ENCODE measurements around the gene IDNK. TPM values are rescaled to one million over a fixed set of nuclear protein-coding genes. Genes with fewer than 3 reads are reported as not detected.

Gene IDNK
- total and polyA plus RNA-seq, 2 experiments from 2014 or later, result 10.5 to 11.1 TPM

DNA sequence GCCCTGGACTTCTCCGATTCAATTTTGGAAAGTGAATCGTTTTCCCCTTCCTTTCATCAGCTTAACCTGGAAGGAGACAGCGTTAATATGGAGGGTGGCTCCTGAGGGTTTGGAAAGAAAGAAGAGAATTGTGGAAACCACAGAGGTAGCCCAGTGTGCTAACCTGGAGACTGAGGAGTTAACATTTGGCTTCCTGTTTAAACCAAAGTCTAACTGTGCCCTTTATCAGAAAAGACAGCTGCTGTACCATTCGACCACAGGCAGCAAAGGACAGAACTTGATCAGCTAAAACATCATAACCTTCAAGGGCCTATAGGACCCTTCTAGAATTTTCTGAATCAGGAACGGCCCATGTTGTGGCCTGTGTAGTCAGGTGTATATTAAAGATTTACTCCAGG, 735 bp downstream of the IDNK start:
- no peaks in the 10 kb centered on the region for H3K27me3 ChIP-seq
- peak overlapping the region; percentile 98 for H3K27ac ChIP-seq
- peak; percentile 15 for DNase-seq (ENCODE audit: low spot score)
- peak overlapping the region; percentile 87 for H3K4me2 ChIP-seq
- peaks cover 17% of the 10 kb centered on the region for H3K4me1 ChIP-seq (ENCODE audit: insufficient read depth)
- no peaks in the 10 kb centered on the region for H3K36me3 ChIP-seq (replicated peaks; ENCODE audit: insufficient read depth, low read depth)
- TF ChIP-seq, protein P1, sequence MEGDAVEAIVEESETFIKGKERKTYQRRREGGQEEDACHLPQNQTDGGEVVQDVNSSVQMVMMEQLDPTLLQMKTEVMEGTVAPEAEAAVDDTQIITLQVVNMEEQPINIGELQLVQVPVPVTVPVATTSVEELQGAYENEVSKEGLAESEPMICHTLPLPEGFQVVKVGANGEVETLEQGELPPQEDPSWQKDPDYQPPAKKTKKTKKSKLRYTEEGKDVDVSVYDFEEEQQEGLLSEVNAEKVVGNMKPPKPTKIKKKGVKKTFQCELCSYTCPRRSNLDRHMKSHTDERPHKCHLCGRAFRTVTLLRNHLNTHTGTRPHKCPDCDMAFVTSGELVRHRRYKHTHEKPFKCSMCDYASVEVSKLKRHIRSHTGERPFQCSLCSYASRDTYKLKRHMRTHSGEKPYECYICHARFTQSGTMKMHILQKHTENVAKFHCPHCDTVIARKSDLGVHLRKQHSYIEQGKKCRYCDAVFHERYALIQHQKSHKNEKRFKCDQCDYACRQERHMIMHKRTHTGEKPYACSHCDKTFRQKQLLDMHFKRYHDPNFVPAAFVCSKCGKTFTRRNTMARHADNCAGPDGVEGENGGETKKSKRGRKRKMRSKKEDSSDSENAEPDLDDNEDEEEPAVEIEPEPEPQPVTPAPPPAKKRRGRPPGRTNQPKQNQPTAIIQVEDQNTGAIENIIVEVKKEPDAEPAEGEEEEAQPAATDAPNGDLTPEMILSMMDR (IDR thresholded peaks at IDR 0.05; ENCODE audit: poor library complexity), result no peak
- no peak for TF ChIP-seq EZH2phosphoT487 (IDR thresholded peaks at IDR 0.05; ENCODE audit: low read depth, severe bottlenecking, unreplicated experiment)
- no peak for TF ChIP-seq EZH2 (IDR thresholded peaks at IDR 0.05; ENCODE audit: borderline replicate concordance)
- 23% methylated on average over 5 of the region's 5 CpGs for WGBS (ENCODE audit: low lambda C conversion rate, missing lambda C conversion rate)
- peak overlapping the region; percentile 86 for H3K4me3 ChIP-seq
- H4K20me1 ChIP-seq (ENCODE audit: insufficient read depth, poor library complexity, severe bottlenecking), result no peaks in the 10 kb centered on the region
- H3K9me3 ChIP-seq (ENCODE audit: low read depth), result no peaks in the 10 kb centered on the region
- peaks cover 8% of the 10 kb centered on the region for H3K79me2 ChIP-seq
- peak overlapping the region; percentile 97 for H2AFZ ChIP-seq
- H3K9me2 ChIP-seq (replicated peaks; ENCODE audit: insufficient read depth), result no peaks in the 10 kb centered on the region

DNA sequence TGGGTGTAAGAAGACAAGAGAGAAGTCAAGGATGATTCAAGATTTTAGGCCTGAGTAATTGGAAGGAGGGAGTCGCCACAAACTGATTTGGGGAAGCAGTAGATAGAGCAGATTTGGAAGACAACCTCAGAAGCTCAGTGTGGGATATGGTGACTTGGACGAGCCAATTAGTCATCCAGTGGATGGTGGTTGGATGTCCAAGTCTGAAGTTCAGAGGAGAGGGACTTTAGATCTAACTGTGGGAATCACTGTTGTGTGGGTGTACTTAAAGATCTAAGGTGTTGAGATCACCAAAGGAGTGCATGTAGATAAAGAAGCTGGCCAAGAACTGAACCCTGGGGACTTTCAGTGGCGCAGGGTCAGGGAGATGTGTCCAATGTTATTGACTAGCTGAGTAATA, 2.2 kb downstream of the IDNK start:
- Histone ChIP-seq H3K27me3 (no peaks in the 10 kb centered on the region), H2AFZ (no peak overlapping the region), H3K4me2 (no peak overlapping the region), H3K79me2 (peaks cover 8% of the 10 kb centered on the region), H3K9me3 (ENCODE audit: low read depth) (no peaks in the 10 kb centered on the region), H4K20me1 (ENCODE audit: insufficient read depth, poor library complexity, severe bottlenecking) (no peaks in the 10 kb centered on the region), H3K4me1 (ENCODE audit: insufficient read depth) (peaks cover 17% of the 10 kb centered on the region), H3K4me3 (no peak overlapping the region), H3K9me2 (replicated peaks; ENCODE audit: insufficient read depth) (no peaks in the 10 kb centered on the region), H3K36me3 (replicated peaks; ENCODE audit: insufficient read depth, low read depth) (no peaks in the 10 kb centered on the region), H3K27ac (peak overlapping the region; percentile 35)
- no peak for DNase-seq (ENCODE audit: low spot score)
- TF ChIP-seq, protein P1 (IDR thresholded peaks at IDR 0.05; ENCODE audit: poor library complexity), result no peak
- TF ChIP-seq EZH2phosphoT487 (IDR thresholded peaks at IDR 0.05; ENCODE audit: low read depth, severe bottlenecking, unreplicated experiment) (no peak), EZH2 (IDR thresholded peaks at IDR 0.05; ENCODE audit: borderline replicate concordance) (no peak)
- WGBS (ENCODE audit: low lambda C conversion rate, missing lambda C conversion rate), result 92% methylated on average over 3 of the region's 3 CpGs

DNA sequence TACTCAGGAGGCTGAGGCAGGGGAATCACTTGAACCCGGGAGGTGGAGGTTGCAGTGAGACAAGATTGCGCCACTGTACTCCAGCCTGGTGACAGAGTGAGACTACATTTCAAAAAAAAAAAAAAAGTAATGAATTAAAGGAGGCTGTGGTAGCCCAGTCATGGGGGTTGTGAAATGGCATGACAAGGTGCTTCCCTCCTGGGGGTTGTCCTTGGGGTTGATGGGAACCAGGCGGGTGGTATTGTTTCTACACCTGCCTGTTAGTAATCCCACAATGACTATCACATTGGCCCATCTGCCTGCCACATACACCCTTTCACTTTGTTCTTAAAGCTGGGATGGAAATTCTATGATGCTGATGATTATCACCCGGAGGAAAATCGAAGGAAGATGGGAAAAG, 5.6 kb downstream of the IDNK start:
- Histone ChIP-seq H3K4me1 (ENCODE audit: insufficient read depth) (peaks cover 18% of the 10 kb centered on the region), H3K4me3 (no peak overlapping the region), H4K20me1 (ENCODE audit: insufficient read depth, poor library complexity, severe bottlenecking) (no peaks in the 10 kb centered on the region), H3K79me2 (peaks cover 8% of the 10 kb centered on the region), H3K27ac (peak overlapping the region; percentile 27), H3K27me3 (no peaks in the 10 kb centered on the region), H3K36me3 (replicated peaks; ENCODE audit: insufficient read depth, low read depth) (no peaks in the 10 kb centered on the region), H2AFZ (no peak overlapping the region), H3K9me3 (ENCODE audit: low read depth) (no peaks in the 10 kb centered on the region), H3K9me2 (replicated peaks; ENCODE audit: insufficient read depth) (no peaks in the 10 kb centered on the region), H3K4me2 (no peak overlapping the region)
- no peak for TF ChIP-seq EZH2phosphoT487 (IDR thresholded peaks at IDR 0.05; ENCODE audit: low read depth, severe bottlenecking, unreplicated experiment)
- TF ChIP-seq, protein P1 (IDR thresholded peaks at IDR 0.05; ENCODE audit: poor library complexity), result no peak
- TF ChIP-seq EZH2 (IDR thresholded peaks at IDR 0.05; ENCODE audit: borderline replicate concordance), result no peak
- 92% methylated on average over 5 of the region's 5 CpGs for WGBS (ENCODE audit: low lambda C conversion rate, missing lambda C conversion rate)
- DNase-seq (ENCODE audit: low spot score), result no peak
